HepG2 (cell line): ENCODE results near the gene FAM3B. TPM values are rescaled to one million over a fixed set of nuclear protein-coding genes. Genes with fewer than 3 reads are reported as not detected.

Source experiments
- ATAC-seq: fragments of 200-7000 bp; cut with Tn5 transposase; 3 replicates; pipeline ENCODE4 v1.9.1; 2020; ENCODE audit warnings: mild to moderate bottlenecking, moderate library complexity
- BruUV-seq: library from RNA; stranded (reverse); fragments of 400-500 nt; replicated peaks from 2 replicates; lab custom pipeline; 2021; lab: Mats Ljungman, UMichigan
- CTCF ChIA-PET: fragments of 300-600 bp; formaldehyde crosslinking; extraction: SDS; loops from one replicate; lab custom pipeline; 2021; ENCODE audit warnings: low total read pairs, inconsistent platforms, low intra/inter-chr PET ratio; lab: Yijun Ruan, JAX
- POLR2A ChIA-PET: fragments of 350-600 bp; sonication (Branson Sonifier 250); formaldehyde crosslinking; loops from one replicate; lab custom pipeline; 2020; ENCODE audit warnings: antibody characterized with exemption, inconsistent platforms; lab: Yijun Ruan, JAX
- DNase-seq: peaks from one replicate; pipeline ENCODE4 v3.0.0-alpha.2; 2015; ENCODE audit warnings: low spot score
- FAIRE-seq: peaks from 3 replicates; lab custom pipeline; 2011; peaks lifted over from hg19 to GRCh38; lab: Jason Lieb, UNC
- H2AFZ ChIP-seq: one replicate; pipeline ENCODE4 v1.6.1; 2011; ENCODE audit warnings: low read length, inconsistent platforms
- H3K27ac ChIP-seq: fragments of 300-600 bp; 3 replicates; pipeline ENCODE4 v1.8.0; 2011; ENCODE audit warnings: mixed run types, mild to moderate bottlenecking, mixed read lengths, low read length, inconsistent platforms; ENCODE audit not compliant: insufficient read depth; ENCODE audit errors: extremely low read length
- H3K27me3 ChIP-seq, 2 experiments: fragments of 200-600 bp in 1 of 2; 2 replicates in 1 of 2; 3 replicates in 1 of 2; pipeline versions ENCODE4 v1.6.0 to v1.8.0; 2011; ENCODE audit warnings: low read length in 2 of 2, mild to moderate bottlenecking in 2 of 2, moderate library complexity in 2 of 2, inconsistent platforms in 1 of 2; ENCODE audit not compliant: insufficient read depth in 2 of 2, control insufficient read depth in 1 of 2
- H3K36me3 ChIP-seq, 2 experiments: fragments of 200-600 bp in 1 of 2; replicated peaks in 1 of 2; 2 replicates in 1 of 2; 3 replicates in 1 of 2; pipeline versions ENCODE4 v1.5.1 to v1.8.0; 2011; ENCODE audit warnings: low read length in 2 of 2, inconsistent platforms in 1 of 2; ENCODE audit not compliant: insufficient read depth in 2 of 2, control insufficient read depth in 1 of 2
- H3K4me1 ChIP-seq: 2 replicates; pipeline ENCODE4 v1.5.1; 2012; ENCODE audit warnings: low read length, inconsistent platforms; ENCODE audit not compliant: insufficient read depth
- H3K4me2 ChIP-seq: 2 replicates; pipeline ENCODE4 v1.6.0; 2011; ENCODE audit warnings: low read depth, low read length, inconsistent platforms
- H3K4me3 ChIP-seq, 3 experiments: fragments of 200-600 bp in 1 of 3; sonication (generic), shearing (Covaris generic) in 1 of 3; replicated peaks in 1 of 3; 2 replicates each; pipeline ENCODE4 v1.5.1; 2011 to 2016; ENCODE audit warnings: low read length in 3 of 3, inconsistent platforms in 2 of 3, low read depth in 2 of 3, mild to moderate bottlenecking in 2 of 3, control low read depth in 1 of 3, mixed read lengths in 1 of 3; ENCODE audit not compliant: insufficient read depth in 1 of 3
- H3K79me2 ChIP-seq: one replicate; pipeline ENCODE4 v1.6.1; 2011; ENCODE audit warnings: low read length, inconsistent platforms; ENCODE audit not compliant: insufficient read depth
- H3K9ac ChIP-seq: 2 replicates; pipeline ENCODE4 v1.6.0; 2011; ENCODE audit warnings: mild to moderate bottlenecking, low read depth, low read length, inconsistent platforms; ENCODE audit not compliant: insufficient read depth
- H3K9me3 ChIP-seq: 2 replicates; pipeline ENCODE4 v1.5.1; 2012; ENCODE audit warnings: mild to moderate bottlenecking, low read length
- H4K20me1 ChIP-seq: 2 replicates; pipeline ENCODE4 v1.6.0; 2011; ENCODE audit warnings: inconsistent platforms, mild to moderate bottlenecking, low read length, moderate library complexity; ENCODE audit not compliant: insufficient read depth
- CREM ChIP-seq, 2 experiments: sonication (generic) in 1 of 2; formaldehyde crosslinking in 1 of 2; IDR thresholded peaks; 2 replicates each; pipeline versions ENCODE4 v1.4.0 to v1.6.1; 2016 to 2020; ENCODE audit warnings: antibody characterized with exemption in 1 of 2, mild to moderate bottlenecking in 1 of 2, missing genetic modification reagents in 1 of 2
- FLYWCH1 ChIP-seq: sonication (generic); formaldehyde crosslinking; IDR thresholded peaks from 2 replicates; pipeline ENCODE4 v1.8.1; 2023; ENCODE audit warnings: mild to moderate bottlenecking, missing genetic modification reagents
- RAD21 ChIP-seq: fragments of 450-650 bp; formaldehyde crosslinking; IDR thresholded peaks from 2 replicates; pipeline ENCODE4 v1.5.0; 2020; ENCODE audit warnings: mild to moderate bottlenecking
- SMAD9 ChIP-seq: sonication (generic); formaldehyde crosslinking; IDR thresholded peaks from 2 replicates; pipeline ENCODE4 v1.5.1; 2020; ENCODE audit warnings: mild to moderate bottlenecking, missing genetic modification reagents
- SOX13 ChIP-seq, 3 experiments: fragments of 450-650 bp in 1 of 3; sonication (generic) in 1 of 3; formaldehyde crosslinking in 1 of 3; IDR thresholded peaks in 2 of 3; conservative IDR thresholded peaks in 1 of 3; 2 replicates each; pipeline versions ENCODE4 v1.5.0 to v1.6.1; 2016 to 2020; ENCODE audit warnings: antibody characterized with exemption in 1 of 3, mild to moderate bottlenecking in 1 of 3, missing compliant biosample characterization in 1 of 3, missing genetic modification reagents in 1 of 3, moderate library complexity in 1 of 3
- ZNF629 ChIP-seq: sonication (generic); formaldehyde crosslinking; conservative IDR thresholded peaks from 2 replicates; pipeline ENCODE4 v1.5.0; 2020; ENCODE audit warnings: missing genetic modification reagents
- ZNF746 ChIP-seq: sonication (generic); formaldehyde crosslinking; IDR thresholded peaks from 2 replicates; pipeline ENCODE4 v1.8.0; 2022; ENCODE audit warnings: mild to moderate bottlenecking, missing genetic modification reagents
- WGBS: methylation state at CpG from one replicate; pipeline ENCODE4 v1.1.6; 2017; ENCODE audit warnings: low lambda C conversion rate; 5-methylcytosine and 5-hydroxymethylcytosine counted together
- in situ Hi-C: cut with HindIII; loops from 2 replicates; pipeline ENCODE4 v1.10.0; 2017; ENCODE audit warnings: low pct_unique_long_range_greater_than_20kb; ENCODE audit not compliant: extremely low pct_ligation_motif_present
- intact Hi-C: fragments of 100-400 bp; cut with micrococcal nuclease; formaldehyde crosslinking; loops from one replicate; pipeline ENCODE4 v1.10.0; 2022; ENCODE audit not compliant: unreplicated experiment
- polyA plus RNA-seq, 8 experiments: library from polyadenylated mRNA; depleted of rRNA in 3 of 8; stranded (reverse) in 7 of 8; unstranded in 1 of 8; fragments of >200 nt; fragmentation: Illumina TruSeq in 4 of 8; extraction: Trizol in 4 of 8; gene quantifications; 2 replicates each; pipeline versions ENCODE4 v1.2.1 to v1.2.3, GENCODE V29; 2011 to 2016; ENCODE audit warnings: low read depth in 4 of 8, missing spikeins in 1 of 8, mixed read lengths in 1 of 8; ENCODE audit not compliant: insufficient read depth in 1 of 8
- total RNA-seq, 5 experiments: library from RNA; depleted of rRNA; stranded (reverse); fragments of >200 nt; fragmentation: Illumina TruSeq; extraction: Trizol; gene quantifications; 2 replicates each; pipeline ENCODE4 v1.2.3, GENCODE V29; 2016; ENCODE audit warnings: low read depth in 1 of 5
- TF ChIP-seq, protein P1 (sequence below): sonication (generic); formaldehyde crosslinking; IDR thresholded peaks from 2 replicates; pipeline ENCODE4; 2020; ENCODE audit warnings: missing genetic modification reagents, mild to moderate bottlenecking, borderline replicate concordance

Gene FAM3B
- total and polyA plus RNA-seq, 2 of the 13 experiments (the other 11 are each of a cell fraction or from before 2014, with no cell fraction given): 46.5 to 62.0 TPM

DNA sequence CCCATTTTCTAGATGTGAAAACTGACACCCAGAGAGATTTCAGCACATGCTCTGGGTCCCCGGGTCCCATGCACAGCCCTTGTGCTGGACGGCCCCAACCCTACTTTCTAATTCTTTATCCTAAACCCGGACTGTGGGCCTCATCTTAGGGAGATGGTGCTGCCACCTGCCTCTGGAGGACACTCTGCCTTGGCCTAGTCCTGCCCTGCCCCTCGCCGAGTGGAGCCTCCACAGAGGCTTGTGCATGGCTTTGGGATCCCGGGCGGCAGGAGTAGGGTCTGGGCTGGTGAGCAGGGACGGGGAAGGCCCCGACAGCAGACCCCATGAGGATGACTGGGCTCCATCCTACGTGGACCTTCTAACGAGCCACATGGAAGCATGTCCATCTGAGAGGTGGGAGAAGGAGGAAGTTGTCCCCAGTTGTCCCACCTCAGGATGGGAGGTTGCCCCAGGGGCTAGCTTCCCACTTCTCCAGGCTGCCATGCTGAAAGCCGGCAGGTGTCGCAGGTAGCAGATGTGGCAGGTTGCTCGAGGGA, 57.6 kb downstream of the FAM3B start:
- Histone ChIP-seq H2AFZ (no peak overlapping the region), H3K4me2 (no peak overlapping the region), H4K20me1 (0 out of 2 replicates have a peak, but pooled peaks cover 2% of the 10 kb centered on the region), H3K36me3 (peaks cover 6 to 11% of the 10 kb centered on the region in 2 experiments; a peak in 3 of 5 replicates), H3K27ac (no peak overlapping the region), H3K9me3 (no peaks in the 10 kb centered on the region), H3K4me1 (peaks cover 18% of the 10 kb centered on the region), H3K79me2 (peaks cover 33% of the 10 kb centered on the region), H3K27me3 (no peaks in the 10 kb centered on the region; a peak in 1 of 5 replicates), H3K4me3 (no peak overlapping the region), H3K9ac (no peak overlapping the region)
- 81% methylated on average over 7 of the region's 14 CpGs for WGBS
- ChIA-PET CTCF (no interaction called here), POLR2A (no interaction called here)
- intact Hi-C loops: no loop called here
- DNase-seq (no peak), FAIRE-seq (no peak), ATAC-seq (no peak)
- BruUV-seq: no TSS peak
- in situ Hi-C loops: no loop called here
- TF ChIP-seq RAD21 (CRISPR knock-in tag): no peak
- no peak for TF ChIP-seq ZNF629 (CRISPR knock-in tag)
- no peak for TF ChIP-seq CREM (IDR thresholded peaks at IDR 0.05)
- TF ChIP-seq CREM (CRISPR knock-in tag; IDR thresholded peaks at IDR 0.05): no peak
- TF ChIP-seq ZNF746: no peak
- TF ChIP-seq SOX13 (IDR thresholded peaks at IDR 0.05): no peak
- no peak for TF ChIP-seq SOX13 (CRISPR knock-in tag; conservative IDR thresholded peaks at IDR 0.05 in 1 of 2, IDR thresholded peaks at IDR 0.05 in 1 of 2)
- TF ChIP-seq, protein P1, sequence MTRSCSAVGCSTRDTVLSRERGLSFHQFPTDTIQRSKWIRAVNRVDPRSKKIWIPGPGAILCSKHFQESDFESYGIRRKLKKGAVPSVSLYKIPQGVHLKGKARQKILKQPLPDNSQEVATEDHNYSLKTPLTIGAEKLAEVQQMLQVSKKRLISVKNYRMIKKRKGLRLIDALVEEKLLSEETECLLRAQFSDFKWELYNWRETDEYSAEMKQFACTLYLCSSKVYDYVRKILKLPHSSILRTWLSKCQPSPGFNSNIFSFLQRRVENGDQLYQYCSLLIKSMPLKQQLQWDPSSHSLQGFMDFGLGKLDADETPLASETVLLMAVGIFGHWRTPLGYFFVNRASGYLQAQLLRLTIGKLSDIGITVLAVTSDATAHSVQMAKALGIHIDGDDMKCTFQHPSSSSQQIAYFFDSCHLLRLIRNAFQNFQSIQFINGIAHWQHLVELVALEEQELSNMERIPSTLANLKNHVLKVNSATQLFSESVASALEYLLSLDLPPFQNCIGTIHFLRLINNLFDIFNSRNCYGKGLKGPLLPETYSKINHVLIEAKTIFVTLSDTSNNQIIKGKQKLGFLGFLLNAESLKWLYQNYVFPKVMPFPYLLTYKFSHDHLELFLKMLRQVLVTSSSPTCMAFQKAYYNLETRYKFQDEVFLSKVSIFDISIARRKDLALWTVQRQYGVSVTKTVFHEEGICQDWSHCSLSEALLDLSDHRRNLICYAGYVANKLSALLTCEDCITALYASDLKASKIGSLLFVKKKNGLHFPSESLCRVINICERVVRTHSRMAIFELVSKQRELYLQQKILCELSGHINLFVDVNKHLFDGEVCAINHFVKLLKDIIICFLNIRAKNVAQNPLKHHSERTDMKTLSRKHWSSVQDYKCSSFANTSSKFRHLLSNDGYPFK (CRISPR knock-in tag): no peak
- no peak for TF ChIP-seq FLYWCH1
- no peak for TF ChIP-seq SMAD9 (CRISPR knock-in tag)
